Activated T-cell treated with anti-CD3 and anti-CD28 coated beads, Interleukin-2, amount 50 U/mL, for 4 hours (primary cell): Measurements from ENCODE around the gene BRMS1L. TPM values are rescaled to one million over a fixed set of nuclear protein-coding genes. Genes with fewer than 3 reads are reported as not detected.
"Not testable (repeated sequence)": the region's sequence is repeated elsewhere in the genome, so short reads cannot be mapped to it uniquely, and the experiment has no call there.

Source experiments
- ATAC-seq, 2 donors: fragments of 200-7000 bp; cut with Tn5 transposase; one replicate each; pipeline ENCODE4 v1.10.0; 2021
- DNase-seq: peaks from one replicate; pipeline ENCODE4 v3.0.0-alpha.2; 2020
- H3K27me3 Mint-ChIP-seq: one replicate; pipeline ENCODE4 v1.8.0; 2021; ENCODE audit warnings: low read depth, mixed read lengths
- H3K36me3 Mint-ChIP-seq: one replicate; pipeline ENCODE4 v1.8.0; 2022; ENCODE audit warnings: mixed read lengths; ENCODE audit not compliant: insufficient read depth
- H3K4me1 Mint-ChIP-seq: one replicate; pipeline ENCODE4 v1.8.0; 2021; ENCODE audit warnings: low read depth, mixed read lengths
- H3K4me3 Mint-ChIP-seq: one replicate; pipeline ENCODE4 v1.8.0; 2021; ENCODE audit warnings: mild to moderate bottlenecking, moderate library complexity, mixed read lengths
- H3K9me3 Mint-ChIP-seq: one replicate; pipeline ENCODE4 v1.8.0; 2021; ENCODE audit warnings: mixed read lengths
- total RNA-seq, 3 donors: library from RNA; stranded (reverse); gene quantifications; one replicate each; pipeline ENCODE4 v1.2.1, GENCODE V29; 2021

Gene BRMS1L
- total RNA-seq, 3 donors from 2014 or later = 7.1 to 7.6 (median 7.3) TPM

DNA sequence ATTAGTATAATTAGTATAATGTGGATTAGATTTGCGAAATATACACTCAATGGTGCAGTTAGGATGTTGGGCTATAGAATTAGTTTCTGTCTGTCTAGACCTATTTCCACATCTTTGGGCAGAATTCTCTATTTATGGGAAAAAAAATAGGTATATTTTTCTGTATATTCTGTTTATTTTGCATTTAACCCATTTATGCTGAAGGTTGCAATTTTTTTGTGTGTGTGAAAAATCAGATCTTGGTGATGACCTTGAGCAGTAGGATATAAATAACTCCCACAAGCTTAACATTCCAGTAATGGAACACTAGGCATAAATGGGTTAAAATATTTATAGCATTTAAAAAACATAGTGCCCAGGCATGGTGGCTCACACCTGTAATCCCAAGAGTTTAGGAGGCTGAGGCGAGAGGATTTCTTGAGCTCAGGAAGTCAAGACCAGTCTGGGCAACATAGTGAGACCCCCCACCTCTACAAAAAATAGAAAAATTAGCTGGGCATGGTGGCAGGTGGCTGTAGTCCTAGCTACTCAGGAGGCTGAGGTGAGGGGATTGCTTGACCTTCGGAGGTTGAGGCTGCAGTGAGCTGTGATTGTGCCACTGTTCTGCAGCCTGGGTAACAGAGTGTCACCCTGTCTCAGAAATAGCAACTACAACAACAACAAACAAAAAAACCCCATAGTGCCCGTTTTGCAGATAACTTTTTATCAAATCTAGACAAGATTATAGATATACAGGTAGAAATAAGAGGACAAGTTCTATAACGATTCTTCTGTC lies 9.3 kb downstream of the BRMS1L start:
- ATAC-seq = no peak
- Mint-ChIP-seq H3K27me3 (no peaks in the 10 kb centered on the region), H3K4me1 (no peaks in the 10 kb centered on the region), H3K9me3 (peaks cover 10% of the 10 kb centered on the region), H3K4me3 (no peak overlapping the region), H3K36me3 (peaks cover 38% of the 10 kb centered on the region)
- DNase-seq = no peak

DNA sequence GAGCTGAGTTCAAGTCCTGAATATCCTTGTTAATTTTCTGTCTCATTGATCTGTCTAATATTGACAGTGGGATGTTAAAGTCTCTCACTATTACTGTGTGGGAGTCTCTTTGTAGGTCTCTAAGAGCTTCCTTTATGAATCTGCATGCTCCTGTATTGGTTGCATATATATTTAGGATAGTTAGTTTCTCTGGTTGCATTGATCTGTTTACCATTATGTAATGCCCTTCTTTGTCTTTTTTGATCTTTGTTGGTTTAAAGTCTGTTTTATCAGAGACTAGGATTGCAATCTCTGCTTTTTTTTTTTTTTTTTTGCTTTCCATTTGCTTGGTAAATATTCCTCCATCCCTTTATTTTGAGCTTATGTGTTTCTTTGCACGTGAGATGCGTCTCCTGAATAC lies 15.6 kb downstream of the BRMS1L start:
- DNase-seq, H3K27me3 Mint-ChIP-seq, H3K4me1 Mint-ChIP-seq, H3K4me3 Mint-ChIP-seq, ATAC-seq: not testable (repeated sequence)
- H3K36me3 Mint-ChIP-seq = peaks cover 70% of the 10 kb centered on the region
- H3K9me3 Mint-ChIP-seq = peaks cover 31% of the 10 kb centered on the region

DNA sequence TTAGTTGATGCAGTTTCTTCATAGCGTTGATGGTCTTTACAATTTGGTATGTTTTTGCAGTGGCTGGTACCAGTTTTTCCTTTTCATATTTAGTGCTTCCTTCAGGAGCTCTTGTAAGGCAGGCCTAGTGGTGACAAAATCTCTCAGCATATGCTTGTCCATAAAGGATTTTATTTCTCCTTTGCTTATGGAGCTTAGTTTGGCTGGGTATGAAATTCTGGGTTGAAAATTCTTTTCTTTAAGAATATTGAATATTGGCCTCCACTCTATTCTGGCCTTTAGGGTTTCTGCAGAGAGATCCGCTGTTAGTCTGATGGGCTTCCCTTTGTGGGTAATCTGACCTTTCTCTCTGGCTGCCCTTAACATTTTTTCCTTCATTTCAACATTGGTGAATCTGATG lies 16.1 kb downstream of the BRMS1L start:
- Mint-ChIP-seq H3K36me3 (peaks cover 68% of the 10 kb centered on the region), H3K9me3 (peaks cover 31% of the 10 kb centered on the region)
- ATAC-seq, DNase-seq, H3K4me3 Mint-ChIP-seq, H3K4me1 Mint-ChIP-seq, H3K27me3 Mint-ChIP-seq: not testable (repeated sequence)

DNA sequence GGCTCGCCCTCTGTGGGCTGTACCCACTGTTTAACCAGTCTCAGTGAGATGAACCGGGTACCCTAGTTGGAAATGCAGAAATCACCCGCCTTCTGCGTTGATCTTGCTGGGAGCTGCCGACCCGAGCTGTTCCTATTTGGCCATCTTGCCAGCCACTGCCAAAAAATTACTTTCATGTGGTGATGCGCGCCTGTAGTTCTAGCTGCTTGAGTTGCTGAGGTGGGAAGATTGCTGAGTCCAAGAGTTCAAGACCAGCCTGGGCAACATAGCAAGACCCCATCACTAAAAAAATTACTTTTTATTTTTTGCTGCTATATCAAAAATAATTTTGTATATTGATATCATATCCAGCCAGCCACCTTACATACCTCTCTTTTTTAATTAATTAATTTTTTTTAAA lies 18.4 kb downstream of the BRMS1L start:
- peaks cover 67% of the 10 kb centered on the region for H3K36me3 Mint-ChIP-seq

DNA sequence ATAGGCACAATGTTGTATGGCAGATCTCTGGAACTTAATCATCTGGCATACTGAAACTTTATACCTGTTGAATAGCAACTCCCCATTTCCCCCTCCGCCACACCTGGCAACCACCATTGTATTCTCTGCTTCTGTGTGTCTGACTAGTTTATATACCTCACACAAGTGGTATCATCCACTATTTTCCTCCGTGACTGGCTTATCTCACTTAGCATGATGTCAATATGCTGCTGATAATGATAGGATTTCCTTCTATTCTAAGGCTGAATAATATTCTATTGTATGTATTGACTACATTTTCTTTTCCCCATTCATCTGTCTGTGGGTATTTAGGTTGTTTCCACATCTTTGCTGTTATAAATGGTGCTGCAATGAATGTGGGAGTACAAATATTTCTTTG lies 21.5 kb downstream of the BRMS1L start:
- Mint-ChIP-seq H3K27me3 (no peaks in the 10 kb centered on the region), H3K36me3 (peaks cover 60% of the 10 kb centered on the region), H3K9me3 (peaks cover 4% of the 10 kb centered on the region), H3K4me3 (no peak overlapping the region), H3K4me1 (peaks cover 6% of the 10 kb centered on the region)
- no peak for DNase-seq
- ATAC-seq = no peak

More for the DNA sequence above, 18.4 kb downstream of the BRMS1L start:
- no peak for DNase-seq
- peaks cover 6% of the 10 kb centered on the region for H3K4me1 Mint-ChIP-seq
- H3K27me3 Mint-ChIP-seq = no peaks in the 10 kb centered on the region
- no peak overlapping the region for H3K4me3 Mint-ChIP-seq
- peaks cover 28% of the 10 kb centered on the region for H3K9me3 Mint-ChIP-seq
- ATAC-seq = no peak

DNA sequence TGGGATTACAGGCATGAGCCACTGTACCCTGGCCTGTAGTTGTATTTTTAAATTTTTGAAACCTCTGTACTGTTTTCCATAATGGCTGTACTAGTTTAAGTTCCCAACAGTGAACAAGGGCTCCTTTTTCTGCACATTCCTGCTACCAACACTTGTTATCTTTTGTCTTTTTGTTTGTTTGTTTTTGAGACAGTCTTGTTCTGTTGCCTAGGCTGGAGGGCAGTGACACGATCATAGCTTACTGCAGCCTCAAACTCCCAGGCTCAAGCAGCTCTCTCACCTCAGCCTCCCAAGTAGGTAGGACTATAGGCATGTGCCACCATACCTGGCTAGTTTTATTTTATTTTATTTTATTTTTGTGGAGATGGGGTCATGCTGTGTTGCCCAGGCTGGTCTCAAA lies 23.0 kb downstream of the BRMS1L start:
- no peak overlapping the region for H3K4me3 Mint-ChIP-seq
- H3K4me1 Mint-ChIP-seq = peaks cover 6% of the 10 kb centered on the region
- peaks cover 52% of the 10 kb centered on the region for H3K36me3 Mint-ChIP-seq
- H3K9me3 Mint-ChIP-seq = no peaks in the 10 kb centered on the region
- no peak for DNase-seq
- ATAC-seq = no peak
- H3K27me3 Mint-ChIP-seq = no peaks in the 10 kb centered on the region

DNA sequence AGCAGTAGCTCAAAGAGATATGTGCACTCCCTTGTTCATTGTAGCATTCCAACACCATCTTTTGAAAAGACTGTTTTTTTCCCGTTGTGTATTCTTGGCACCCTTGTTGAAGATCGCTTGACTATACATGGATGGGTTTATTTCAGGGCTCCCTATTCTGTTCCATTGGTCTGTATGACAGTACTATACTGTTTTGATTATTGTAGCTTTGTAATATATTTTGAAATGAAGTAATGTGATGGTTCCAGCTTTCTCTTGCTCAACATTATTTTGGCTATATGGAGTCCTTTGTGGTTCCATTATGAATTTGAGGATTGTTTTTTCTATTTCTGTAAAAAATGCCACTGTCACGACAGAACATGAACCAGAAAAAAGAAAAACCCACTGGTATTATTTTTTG lies 25.7 kb downstream of the BRMS1L start:
- ATAC-seq (no peak), DNase-seq (no peak)
- Mint-ChIP-seq H3K4me1 (peaks cover 2% of the 10 kb centered on the region), H3K9me3 (no peaks in the 10 kb centered on the region), H3K27me3 (no peaks in the 10 kb centered on the region), H3K4me3 (no peak overlapping the region), H3K36me3 (peaks cover 45% of the 10 kb centered on the region)

DNA sequence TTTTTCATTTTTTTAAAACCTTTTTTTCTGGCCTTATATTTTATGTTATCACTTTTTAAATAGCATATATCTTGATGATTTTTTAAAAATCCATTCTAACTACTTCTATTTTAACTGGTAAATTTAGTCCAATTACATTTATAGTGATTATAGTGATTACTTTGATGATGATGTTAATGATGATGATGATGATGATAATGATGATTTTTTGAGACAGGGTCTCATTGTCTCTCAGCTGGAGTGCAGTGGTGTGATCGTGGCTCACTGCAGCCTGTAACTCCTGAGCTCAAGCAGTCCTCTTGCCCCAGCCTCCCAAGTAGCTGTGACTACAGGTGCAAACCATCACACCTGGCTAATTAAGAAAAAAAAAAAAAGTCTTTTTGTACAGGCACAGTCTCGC lies 27.1 kb downstream of the BRMS1L start:
- H3K4me1 Mint-ChIP-seq = peaks cover 2% of the 10 kb centered on the region
- no peak overlapping the region for H3K4me3 Mint-ChIP-seq
- ATAC-seq (no peak), DNase-seq (no peak)
- H3K9me3 Mint-ChIP-seq = no peaks in the 10 kb centered on the region
- no peaks in the 10 kb centered on the region for H3K27me3 Mint-ChIP-seq
- peaks cover 45% of the 10 kb centered on the region for H3K36me3 Mint-ChIP-seq

DNA sequence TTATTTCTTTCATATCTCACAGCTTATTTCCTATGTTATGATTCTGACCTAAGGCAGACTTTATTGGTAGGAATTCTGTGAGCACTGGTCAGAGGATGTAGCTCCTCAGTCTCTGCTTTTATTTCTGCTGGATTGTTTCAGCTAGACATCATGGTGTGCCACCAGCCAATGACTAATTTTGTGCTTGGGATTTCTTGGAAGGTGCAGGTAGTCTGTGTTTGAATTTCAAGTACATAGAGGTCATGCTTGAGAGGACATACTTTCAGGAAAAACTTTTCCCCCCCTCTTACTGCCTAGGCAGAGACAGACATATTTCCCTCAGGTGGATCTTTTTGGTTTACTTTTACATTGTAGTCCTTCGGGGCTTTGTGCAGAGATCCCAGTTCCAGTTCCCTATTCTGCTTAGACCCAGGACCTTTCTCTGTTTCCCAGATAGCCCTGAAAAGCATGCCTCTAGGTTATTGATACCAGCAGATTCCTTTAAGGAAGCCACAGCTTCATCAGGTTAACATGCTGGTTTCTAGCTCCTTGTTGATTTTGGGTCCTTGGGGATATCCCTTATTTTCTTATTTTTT lies 28.6 kb downstream of the BRMS1L start:
- DNase-seq (no peak), ATAC-seq (no peak)
- no peaks in the 10 kb centered on the region for H3K4me1 Mint-ChIP-seq
- H3K4me3 Mint-ChIP-seq = no peak overlapping the region
- H3K9me3 Mint-ChIP-seq = no peaks in the 10 kb centered on the region
- no peaks in the 10 kb centered on the region for H3K27me3 Mint-ChIP-seq
- peaks cover 39% of the 10 kb centered on the region for H3K36me3 Mint-ChIP-seq

DNA sequence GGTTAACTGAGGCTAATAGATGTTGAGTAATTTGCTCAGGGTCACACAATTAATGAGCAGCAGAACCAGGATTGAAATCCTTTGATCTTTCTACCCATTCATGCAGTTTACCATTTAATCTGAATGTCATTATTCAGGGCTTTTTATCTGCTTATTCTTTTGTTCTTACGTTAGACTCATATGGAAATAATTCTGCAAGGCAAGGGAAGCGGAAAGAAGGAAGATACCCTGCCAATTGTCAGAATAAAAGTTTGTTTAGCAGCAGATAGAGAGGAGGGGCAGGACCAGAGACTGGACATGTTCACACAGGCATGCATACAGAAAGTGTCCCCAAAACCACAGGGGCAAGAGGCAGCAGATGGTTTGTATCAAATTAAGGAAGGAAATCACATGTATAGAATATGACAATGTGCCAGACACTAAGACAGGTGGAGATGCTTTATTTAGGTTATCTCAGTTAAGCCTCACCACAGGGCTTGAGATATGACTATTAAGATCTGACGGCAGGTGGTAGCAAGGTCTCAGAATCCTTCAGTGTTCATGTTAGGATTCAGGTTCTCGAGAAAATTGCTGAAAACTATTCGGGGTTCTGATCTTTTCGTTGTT lies 29.8 kb downstream of the BRMS1L start:
- no peaks in the 10 kb centered on the region for H3K9me3 Mint-ChIP-seq
- H3K36me3 Mint-ChIP-seq = peaks cover 31% of the 10 kb centered on the region
- DNase-seq (no peak), ATAC-seq (no peak)
- H3K27me3 Mint-ChIP-seq = no peaks in the 10 kb centered on the region
- no peaks in the 10 kb centered on the region for H3K4me1 Mint-ChIP-seq
- no peak overlapping the region for H3K4me3 Mint-ChIP-seq

DNA sequence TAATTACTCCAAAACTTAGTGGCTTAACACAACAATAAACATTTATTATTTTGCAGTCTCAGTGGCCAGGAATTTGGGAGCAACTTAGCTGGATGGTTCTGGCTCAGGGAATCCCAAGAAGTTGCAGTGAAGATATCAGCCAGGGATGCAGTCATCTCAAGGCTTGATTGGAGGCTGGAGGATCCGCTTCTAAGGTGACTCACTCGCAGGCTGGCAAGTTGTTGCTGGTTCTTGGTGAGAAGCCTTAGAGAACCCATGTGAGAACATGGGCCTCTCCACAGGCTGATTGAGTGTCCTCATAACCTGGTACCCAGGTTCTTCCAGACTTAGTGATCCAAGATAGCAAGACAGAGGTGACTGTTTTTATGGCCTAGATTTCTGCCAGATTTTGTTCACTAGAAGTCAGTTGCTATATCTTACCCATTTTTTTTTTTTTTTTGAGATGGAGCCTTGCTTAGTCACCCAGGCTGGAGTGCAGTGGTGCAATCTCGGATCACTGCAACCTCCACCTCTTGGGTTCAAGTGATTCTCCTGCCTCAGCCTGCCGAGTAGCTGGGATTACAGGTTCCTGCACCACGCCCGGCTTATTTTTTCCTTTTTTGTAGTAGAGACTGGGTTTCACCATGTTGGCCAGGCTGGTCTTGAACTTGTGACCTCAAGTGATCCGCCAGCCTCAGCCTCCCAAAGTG lies 32.5 kb downstream of the BRMS1L start:
- Mint-ChIP-seq H3K36me3 (peaks cover 40% of the 10 kb centered on the region), H3K4me3 (no peak overlapping the region), H3K9me3 (no peaks in the 10 kb centered on the region), H3K4me1 (no peaks in the 10 kb centered on the region), H3K27me3 (no peaks in the 10 kb centered on the region)
- no peak for DNase-seq
- ATAC-seq = no peak

DNA sequence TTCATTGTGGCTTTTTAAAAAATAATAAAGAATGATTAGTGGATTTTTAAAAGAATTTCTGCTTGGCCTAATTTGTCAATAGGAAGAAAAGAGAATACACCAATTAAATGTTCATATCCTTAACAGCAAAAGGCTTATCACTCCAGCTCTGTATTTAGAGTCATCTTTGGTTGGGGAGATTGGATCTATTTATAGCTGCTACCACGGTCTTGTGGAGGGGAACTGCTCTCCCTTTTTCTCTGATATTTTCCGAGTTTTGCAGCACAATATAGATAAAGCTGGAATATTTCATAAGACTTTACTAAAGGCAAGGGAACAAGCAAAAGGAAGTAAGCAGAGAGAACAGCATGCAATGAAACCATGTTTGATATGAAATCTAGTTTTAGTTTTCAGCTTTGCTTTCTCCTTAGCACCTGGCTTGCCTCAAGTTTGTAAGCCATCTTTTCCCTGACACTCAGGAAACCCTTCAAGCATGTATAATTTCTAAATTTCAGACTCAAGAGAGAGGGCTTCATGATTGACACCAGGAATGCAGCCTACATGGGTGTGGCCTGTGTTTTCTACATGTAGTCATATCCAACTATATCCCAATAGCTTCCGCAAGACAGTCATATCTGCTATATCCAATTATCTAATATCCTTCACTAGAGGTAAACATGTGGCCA lies 35.2 kb downstream of the BRMS1L start:
- no peaks in the 10 kb centered on the region for H3K9me3 Mint-ChIP-seq
- H3K4me3 Mint-ChIP-seq = no peak overlapping the region
- ATAC-seq (no peak), DNase-seq (no peak)
- no peaks in the 10 kb centered on the region for H3K4me1 Mint-ChIP-seq
- H3K27me3 Mint-ChIP-seq = no peaks in the 10 kb centered on the region
- H3K36me3 Mint-ChIP-seq = peaks cover 35% of the 10 kb centered on the region

DNA sequence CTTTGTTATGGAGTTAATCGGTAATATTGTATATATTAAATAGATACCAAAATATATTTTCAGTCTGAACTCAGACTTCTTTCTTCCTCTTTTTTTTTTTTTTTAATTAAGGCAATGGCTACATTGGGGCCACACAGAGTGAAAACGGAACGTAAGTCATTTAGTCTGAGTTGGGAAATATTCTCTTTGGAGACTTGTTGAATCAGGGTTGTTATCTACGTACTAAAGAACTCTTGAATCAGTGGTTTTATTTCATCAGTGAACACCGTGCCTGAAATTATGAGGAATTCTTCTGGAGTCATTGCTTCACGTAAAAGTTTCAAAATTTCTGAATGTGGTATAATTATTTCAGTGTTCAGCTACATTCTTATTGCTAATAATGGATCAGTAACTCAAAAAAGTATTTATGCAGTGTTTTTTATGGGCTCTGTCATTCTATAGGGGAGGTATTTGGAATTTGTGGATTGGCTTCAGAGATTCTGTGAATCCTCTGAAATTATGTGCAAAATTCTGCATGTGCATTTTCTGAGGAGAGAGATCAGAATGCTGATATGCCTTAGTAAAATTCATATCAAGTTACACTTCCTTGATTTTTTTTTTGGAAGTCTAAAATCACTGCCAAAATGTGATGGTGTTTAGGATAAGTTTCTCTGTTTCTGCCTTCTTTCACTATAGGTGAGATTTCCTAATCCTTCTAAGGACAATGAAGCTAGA lies 39.6 kb downstream of the BRMS1L start:
- DNase-seq = no peak
- Mint-ChIP-seq H3K4me3 (no peak overlapping the region), H3K27me3 (no peaks in the 10 kb centered on the region), H3K36me3 (peaks cover 31% of the 10 kb centered on the region), H3K4me1 (no peaks in the 10 kb centered on the region), H3K9me3 (no peaks in the 10 kb centered on the region)
- ATAC-seq = no peak
